Large intestine (tissue), 3 donors: ENCODE measurements around the gene SYNJ2BP. TPM values are rescaled to one million over a fixed set of nuclear protein-coding genes. Genes with fewer than 3 reads are reported as not detected.
A peak's percentile ranks its signal among the peaks of the same experiment; 100 is the strongest.

ENCODE experiments used
- DNase-seq, 2 donors: peaks; one replicate each; pipeline versions ENCODE4 v3.0.0 to v3.0.0-alpha.2; 2013
- H3K27ac ChIP-seq: one replicate; pipeline ENCODE4 v1.5.1; 2013; ENCODE audit warnings: low read length
- H3K27me3 ChIP-seq: 2 replicates; pipeline ENCODE4 v1.6.1; 2013; ENCODE audit warnings: low read length; ENCODE audit not compliant: control insufficient read depth, insufficient read depth
- H3K36me3 ChIP-seq: 2 replicates; pipeline ENCODE4 v1.6.1; 2013; ENCODE audit warnings: low read length; ENCODE audit not compliant: control insufficient read depth, insufficient read depth
- H3K4me1 ChIP-seq: one replicate; pipeline ENCODE4 v1.6.1; 2013; ENCODE audit warnings: low read length; ENCODE audit not compliant: control insufficient read depth, insufficient read depth
- H3K4me3 ChIP-seq: one replicate; pipeline ENCODE4 v1.5.1; 2013; ENCODE audit warnings: low read length
- H3K9me3 ChIP-seq: one replicate; pipeline ENCODE4 v1.6.1; 2013; ENCODE audit warnings: mild to moderate bottlenecking, low read depth, low read length, moderate library complexity; ENCODE audit not compliant: control insufficient read depth
- WGBS: methylation state at CpG from one replicate; pipeline ENCODE4 v1.1.5; 2013; ENCODE audit warnings: low lambda C conversion rate; ENCODE audit not compliant: insufficient coverage; 5-methylcytosine and 5-hydroxymethylcytosine counted together
- polyA plus RNA-seq: library from polyadenylated mRNA; unstranded; fragments of 120-200 nt; gene quantifications from one replicate; pipeline ENCODE4 v1.2.1, GENCODE V29; 2013

Gene SYNJ2BP
- polyA plus RNA-seq, 1 donor = 42.5 TPM

DNA sequence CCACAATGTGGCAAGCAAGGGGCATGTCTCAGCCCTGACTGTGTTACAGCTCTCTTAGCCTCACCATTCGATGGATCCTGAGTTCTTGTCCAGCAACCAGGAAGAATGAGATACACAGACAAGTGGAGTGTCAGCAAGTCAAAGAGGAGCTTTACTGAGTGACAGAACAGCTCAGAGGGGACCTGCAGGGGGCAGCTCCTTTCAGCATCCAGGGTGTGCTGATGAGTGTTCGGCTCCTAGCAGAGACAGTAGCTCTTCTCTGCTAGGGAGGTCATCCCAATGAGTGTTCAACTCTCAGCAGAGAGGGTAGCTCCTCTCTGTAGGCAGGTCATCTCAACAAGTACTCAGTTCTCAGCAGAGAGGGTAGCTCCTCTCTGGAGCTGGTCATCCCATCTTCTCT, 19.1 kb downstream of the SYNJ2BP start:
- DNase-seq = no peak
- H3K27me3 ChIP-seq = no peaks in the 10 kb centered on the region
- H3K27ac ChIP-seq = no peak overlapping the region
- no CpG with 5 or more reads among the region's 2 CpGs for WGBS
- peaks cover 18% of the 10 kb centered on the region for H3K36me3 ChIP-seq
- H3K9me3 ChIP-seq = peaks cover 4% of the 10 kb centered on the region
- peaks cover 3% of the 10 kb centered on the region for H3K4me1 ChIP-seq
- H3K4me3 ChIP-seq = no peak overlapping the region

DNA sequence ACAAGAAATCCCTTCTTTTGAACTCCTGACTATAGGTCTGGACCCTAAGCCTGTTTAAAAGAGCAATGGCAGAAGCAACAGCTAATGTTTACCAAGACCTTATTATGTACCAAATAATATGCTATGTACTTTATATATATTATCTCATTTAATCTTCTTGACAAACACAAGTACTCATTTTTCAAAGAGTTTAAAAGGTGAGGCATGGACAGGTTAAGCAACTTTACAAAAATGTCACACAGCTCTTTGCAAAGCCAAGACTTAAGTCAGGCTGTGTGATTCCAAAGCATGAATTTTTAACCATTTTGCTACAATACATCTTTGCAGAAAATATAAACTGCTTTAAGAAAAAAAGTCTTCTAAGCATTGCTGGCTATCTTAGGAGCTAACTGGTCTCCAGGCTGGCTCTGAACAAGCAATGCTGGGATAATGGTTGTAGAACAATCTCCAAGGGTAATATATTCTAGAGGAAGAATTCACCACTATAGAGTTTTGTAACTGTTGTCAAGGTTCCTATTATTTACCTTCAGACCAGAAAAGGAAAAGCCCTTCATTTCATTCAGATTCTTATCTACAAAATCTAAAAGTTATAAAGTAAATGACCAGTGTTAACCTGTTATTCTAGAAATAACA, 22.1 kb downstream of the SYNJ2BP start:
- peaks cover 4% of the 10 kb centered on the region for H3K9me3 ChIP-seq
- no peak for DNase-seq
- peaks cover 17% of the 10 kb centered on the region for H3K4me1 ChIP-seq
- peaks cover 15% of the 10 kb centered on the region for H3K36me3 ChIP-seq
- H3K4me3 ChIP-seq = no peak overlapping the region
- H3K27me3 ChIP-seq = no peaks in the 10 kb centered on the region
- H3K27ac ChIP-seq = peak overlapping the region; percentile 50

DNA sequence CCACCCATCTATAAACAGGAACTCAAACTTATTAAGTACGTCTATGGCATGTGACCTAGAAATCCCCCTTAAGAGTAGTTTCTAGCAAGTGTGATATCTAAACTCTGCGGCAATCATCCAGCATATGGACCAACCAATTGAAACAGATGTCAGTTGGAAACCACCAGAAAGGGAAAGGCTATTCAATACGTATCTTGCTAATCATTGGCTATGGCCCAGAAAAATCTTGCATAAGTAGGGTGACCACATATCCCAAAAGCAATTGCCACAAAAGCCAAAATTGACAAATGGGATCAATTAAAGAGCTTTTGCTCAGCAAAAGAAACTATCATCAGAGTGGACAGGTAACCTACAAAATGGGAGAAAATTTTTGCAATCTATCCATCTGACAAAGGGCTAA, 24.2 kb downstream of the SYNJ2BP start:
- Histone ChIP-seq H3K27me3 (no peaks in the 10 kb centered on the region), H3K27ac (peak overlapping the region; percentile 90), H3K36me3 (peaks cover 12% of the 10 kb centered on the region), H3K4me1 (peaks cover 17% of the 10 kb centered on the region), H3K4me3 (no peak overlapping the region), H3K9me3 (no peaks in the 10 kb centered on the region)
- WGBS = 80% methylated on average over 1 of the region's 3 CpGs
- no peak for DNase-seq

GRCh38 chr14:70391493-70392391, 25.1 kb downstream of the SYNJ2BP start:
- H3K27me3 ChIP-seq = no peaks in the 10 kb centered on the region
- DNase-seq = peak; percentile 70 to 90
- peaks cover 17% of the 10 kb centered on the region for H3K4me1 ChIP-seq
- no peak overlapping the region for H3K4me3 ChIP-seq
- H3K9me3 ChIP-seq = no peaks in the 10 kb centered on the region
- WGBS = no CpG with 5 or more reads among the region's 6 CpGs
- peak overlapping the region; percentile 90 for H3K27ac ChIP-seq
- H3K36me3 ChIP-seq = peaks cover 12% of the 10 kb centered on the region

DNA sequence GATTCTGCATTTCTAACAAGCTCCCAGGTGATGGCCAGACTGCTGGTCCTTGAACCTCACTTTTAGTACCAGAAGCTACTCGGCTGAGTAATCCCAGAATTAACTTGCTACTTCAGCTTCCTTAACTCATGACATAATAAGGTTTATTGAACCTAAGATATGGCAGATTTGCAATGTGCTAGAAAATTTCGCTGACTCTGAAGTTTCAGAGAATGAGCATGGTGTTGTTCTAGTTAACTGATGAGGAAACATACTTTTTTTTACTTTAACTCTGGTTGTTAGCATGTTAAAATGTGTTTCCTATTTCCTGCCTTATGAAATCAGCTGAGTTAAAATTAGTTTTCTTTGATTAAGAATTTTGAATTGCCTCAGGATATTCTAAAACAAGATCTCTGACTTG, 34.4 kb downstream of the SYNJ2BP start:
- H3K27ac ChIP-seq = peak overlapping the region; percentile 54
- peaks cover 5% of the 10 kb centered on the region for H3K36me3 ChIP-seq
- peaks cover 27% of the 10 kb centered on the region for H3K4me1 ChIP-seq
- no peaks in the 10 kb centered on the region for H3K27me3 ChIP-seq
- H3K9me3 ChIP-seq = no peaks in the 10 kb centered on the region
- peak; percentile 67 to 84 for DNase-seq
- no peak overlapping the region for H3K4me3 ChIP-seq
- 40% methylated on average over 1 of the region's 2 CpGs for WGBS

DNA sequence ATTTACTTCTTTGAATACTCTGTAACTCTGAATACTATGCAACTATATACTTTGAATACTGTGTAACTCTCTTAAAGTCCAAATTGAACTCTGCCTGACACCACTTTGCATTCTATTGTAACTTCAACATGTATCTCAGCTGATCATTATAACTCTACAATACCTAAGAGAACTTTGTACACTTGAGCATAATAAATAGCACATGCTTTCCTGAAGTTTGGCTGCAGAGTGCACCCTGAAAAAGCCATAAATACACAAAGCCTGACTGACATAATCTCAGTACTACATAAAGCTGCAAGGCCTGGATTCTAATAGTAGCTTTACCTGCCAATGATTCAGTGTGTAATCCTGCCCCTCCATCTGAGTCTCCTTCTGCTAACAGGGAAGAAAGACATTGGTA, 36.1 kb downstream of the SYNJ2BP start:
- Histone ChIP-seq H3K36me3 (no peaks in the 10 kb centered on the region), H3K27ac (peak overlapping the region; percentile 54), H3K27me3 (no peaks in the 10 kb centered on the region), H3K9me3 (no peaks in the 10 kb centered on the region), H3K4me3 (no peak overlapping the region), H3K4me1 (peaks cover 27% of the 10 kb centered on the region)
- peak; percentile 77 to 90 for DNase-seq

DNA sequence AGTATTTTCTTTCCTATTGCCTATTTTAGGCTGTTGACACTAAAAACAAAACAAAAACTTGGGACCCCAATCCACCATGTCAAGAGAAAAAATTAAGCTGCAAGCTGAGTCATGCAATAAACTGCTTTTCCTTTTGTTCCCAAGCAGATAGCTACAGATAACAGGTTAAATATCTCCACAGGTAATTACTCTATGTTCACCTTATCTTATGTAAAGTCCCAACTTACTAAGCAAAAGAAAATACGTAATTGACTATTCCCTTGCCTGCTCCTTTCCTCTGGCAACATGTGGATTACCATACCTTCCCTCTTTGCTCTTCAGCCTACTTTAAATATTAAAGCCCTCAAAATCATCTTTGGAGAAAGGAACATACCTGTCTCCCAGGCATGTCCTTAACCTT, 38.2 kb downstream of the SYNJ2BP start:
- Histone ChIP-seq H3K27me3 (no peaks in the 10 kb centered on the region), H3K36me3 (peaks cover 15% of the 10 kb centered on the region), H3K4me1 (peaks cover 27% of the 10 kb centered on the region), H3K4me3 (no peak overlapping the region), H3K27ac (peak overlapping the region; percentile 66), H3K9me3 (no peaks in the 10 kb centered on the region)
- peak; percentile 24 to 56 for DNase-seq
- 0% methylated on average over 1 of the region's 1 CpG for WGBS

Other genes starting within 250 kb of the SYNJ2BP start
- gene SLC8A3, start 228.1 kb downstream of the SYNJ2BP start, polyA plus RNA-seq = 0.42 TPM
- gene COX16, start 57.4 kb downstream of the SYNJ2BP start, polyA plus RNA-seq = 63.5 TPM
- 0.09 TPM for gene ADAM21, start 35.1 kb upstream of the SYNJ2BP start, polyA plus RNA-seq
- gene ADAM20, start 117.9 kb upstream of the SYNJ2BP start, polyA plus RNA-seq = 0.06 TPM
- 31.6 TPM for gene MED6, start 183.6 kb upstream of the SYNJ2BP start, polyA plus RNA-seq
- gene TTC9, start 224.8 kb upstream of the SYNJ2BP start, polyA plus RNA-seq = 1.9 TPM